Aorta (tissue), 5 donors: ENCODE measurements around the gene MATN1. TPM values are rescaled to one million over a fixed set of nuclear protein-coding genes. Genes with fewer than 3 reads are reported as not detected.

Experiments used
- ATAC-seq: fragments of 200-7000 bp; cut with Tn5 transposase; one replicate; pipeline ENCODE4 v1.9.1; 2022; ENCODE audit warnings: moderate library complexity; ENCODE audit not compliant: low FRiP score
- DNase-seq, 2 donors: peaks; one replicate each; pipeline ENCODE4 v3.0.0-alpha.2; 2020
- H3K27ac ChIP-seq, 2 donors: one replicate each; pipeline ENCODE4 v1.5.1; 2013; ENCODE audit warnings: low read length in 2 of 2, mild to moderate bottlenecking in 2 of 2, moderate library complexity in 2 of 2, control low read depth in 1 of 2, inconsistent platforms in 1 of 2, low read depth in 1 of 2
- H3K27me3 ChIP-seq, 2 donors: one replicate each; pipeline ENCODE4 v1.6.1; 2013; ENCODE audit warnings: control low read depth in 1 of 2, low read length in 1 of 2, mild to moderate bottlenecking in 1 of 2, moderate library complexity in 1 of 2; ENCODE audit not compliant: insufficient read depth in 2 of 2, control insufficient read depth in 1 of 2
- H3K36me3 ChIP-seq, 2 donors: one replicate each; pipeline ENCODE4 v1.6.1; 2013; ENCODE audit warnings: control low read depth in 1 of 2, low read length in 1 of 2, mild to moderate bottlenecking in 1 of 2; ENCODE audit not compliant: insufficient read depth in 2 of 2, control insufficient read depth in 1 of 2
- H3K4me1 ChIP-seq, 2 donors: one replicate each; pipeline ENCODE4 v1.6.1; 2013; ENCODE audit warnings: low read length in 2 of 2, control low read depth in 1 of 2, mild to moderate bottlenecking in 1 of 2, moderate library complexity in 1 of 2; ENCODE audit not compliant: insufficient read depth in 2 of 2, control insufficient read depth in 1 of 2
- H3K4me3 ChIP-seq, 2 donors: one replicate each; pipeline ENCODE4 v1.5.1; 2013; ENCODE audit warnings: low read length in 2 of 2, control low read depth in 1 of 2, mild to moderate bottlenecking in 1 of 2
- H3K9me3 ChIP-seq: one replicate; pipeline ENCODE4 v1.6.1; 2013; ENCODE audit warnings: mild to moderate bottlenecking, low read length; ENCODE audit not compliant: control insufficient read depth
- WGBS, 2 donors: extraction: QIAGEN DNeasy Blood & Tissue Kit; methylation state at CpG; one replicate each; pipeline ENCODE4 v1.1.7; 2013; 5-methylcytosine and 5-hydroxymethylcytosine counted together
- intact Hi-C, 2 donors: fragments of 100-400 bp; cut with DNase I; formaldehyde crosslinking; loops; one replicate each; pipeline versions ENCODE4 v1.14.2 to v1.15.0; 2022
- polyA plus RNA-seq, 2 donors: library from polyadenylated mRNA; stranded (reverse); fragments of 200-250 nt; gene quantifications; one replicate each; pipeline ENCODE4 v1.2.3, GENCODE V29; 2013
- total RNA-seq, 2 donors: library from RNA; stranded (reverse); fragmentation: NEBNext Ultra II Directional; extraction: Animal tissue kit (Norgen Biotek cat#: 25700); gene quantifications; one replicate each; pipeline ENCODE4 v1.2.1, GENCODE V29; 2021
- donor health status: healthy with polysubstance abuse.
- donor health status: Bipolar disorder and iron deficiency.
- donor health status: DM: no; HTN: no; CAD: no.
- donor health status: DM: no; HTN: no; CAD: no.
- donor health status: DM: yes; HTN: yes; CAD: no.

MATN1 gene
- total and polyA plus RNA-seq, 4 donors = 0.42 TPM; not detected in 3

- no peak for DNase-seq
- H3K4me3 ChIP-seq = no peak overlapping the region
- H3K9me3 ChIP-seq = no peaks in the 10 kb centered on the region
- no peaks in the 10 kb centered on the region for H3K27me3 ChIP-seq
- no peak for ATAC-seq
- intact Hi-C loops = no loop called here
- no peak overlapping the region for H3K27ac ChIP-seq
- no peaks in the 10 kb centered on the region for H3K36me3 ChIP-seq
- no peaks in the 10 kb centered on the region for H3K4me1 ChIP-seq
Measured at GRCh38 chr1:30758785-30759380, 35.5 kb upstream of the MATN1 start.

- H3K4me3 ChIP-seq = no peak overlapping the region
- no peaks in the 10 kb centered on the region for H3K9me3 ChIP-seq
- H3K4me1 ChIP-seq = no peaks in the 10 kb centered on the region
- ATAC-seq (no peak), DNase-seq (no peak)
- no peaks in the 10 kb centered on the region for H3K36me3 ChIP-seq
- 94% methylated on average over 7 of the region's 7 CpGs for WGBS, 2 donors
- H3K27me3 ChIP-seq = no peaks in the 10 kb centered on the region
- H3K27ac ChIP-seq = no peak overlapping the region
- intact Hi-C loops = no loop called here
Measured at GRCh38 chr1:30758121-30758688, 34.8 kb upstream of the MATN1 start.

- WGBS, 2 donors = 69 to 78% methylated on average over 20 to 21 of the region's 21 CpGs
- Histone ChIP-seq H3K4me3 (no peak within 1 kb of the TSS), H3K36me3 (no peaks in the 10 kb centered on the region), H3K27me3 (no peaks in the 10 kb centered on the region), H3K27ac (no peak within 1 kb of the TSS), H3K9me3 (no peaks in the 10 kb centered on the region), H3K4me1 (no peaks in the 10 kb centered on the region)
- DNase-seq (peak; percentile 84 to 85), ATAC-seq (peak; percentile 65)
- intact Hi-C loops = no loop called here
Measured at GRCh38 chr1:30757352-30758120, 34.2 kb upstream of the MATN1 start, which contains the start of gene LAPTM5. TSS of gene LAPTM5 (minus strand) at chr1:30757774. CDS start at chr1:30757745, 29 bp downstream.

- no peaks in the 10 kb centered on the region for H3K9me3 ChIP-seq
- H3K4me3 ChIP-seq = no peak overlapping the region
- H3K27ac ChIP-seq = no peak overlapping the region
- H3K36me3 ChIP-seq = no peaks in the 10 kb centered on the region
- WGBS, 2 donors = 57 to 78% methylated on average over 17 of the region's 17 CpGs
- DNase-seq = peak; percentile 83 to 87
- intact Hi-C loops = no loop called here
- H3K27me3 ChIP-seq = no peaks in the 10 kb centered on the region
- ATAC-seq = peak; percentile 71
- no peaks in the 10 kb centered on the region for H3K4me1 ChIP-seq
Measured at GRCh38 chr1:30756545-30757351, 33.4 kb upstream of the MATN1 start.

GRCh38 chr1:30756206-30756544, 32.8 kb upstream of the MATN1 start:
- no peak overlapping the region for H3K27ac ChIP-seq
- intact Hi-C loops = no loop called here
- H3K27me3 ChIP-seq = no peaks in the 10 kb centered on the region
- DNase-seq = no peak
- no peak overlapping the region for H3K4me3 ChIP-seq
- no peaks in the 10 kb centered on the region for H3K9me3 ChIP-seq
- H3K4me1 ChIP-seq = no peaks in the 10 kb centered on the region
- no peaks in the 10 kb centered on the region for H3K36me3 ChIP-seq
- 90 to 95% methylated on average over 4 of the region's 4 CpGs for WGBS, 2 donors
- no peak for ATAC-seq

- Histone ChIP-seq H3K9me3 (no peaks in the 10 kb centered on the region), H3K27me3 (no peaks in the 10 kb centered on the region), H3K4me3 (no peak overlapping the region), H3K4me1 (no peaks in the 10 kb centered on the region), H3K27ac (no peak overlapping the region), H3K36me3 (no peaks in the 10 kb centered on the region)
- 92 to 96% methylated on average over 4 of the region's 4 CpGs for WGBS, 2 donors
- no peak for DNase-seq
- intact Hi-C loops = no loop called here
- no peak for ATAC-seq
Measured at GRCh38 chr1:30755746-30756145, 32.4 kb upstream of the MATN1 start.

GRCh38 chr1:30755334-30755733, 31.9 kb upstream of the MATN1 start:
- intact Hi-C loops = no loop called here
- ATAC-seq (no peak), DNase-seq (no peak)
- no peak overlapping the region for H3K27ac ChIP-seq
- no peak overlapping the region for H3K4me3 ChIP-seq
- WGBS, 2 donors = 94 to 95% methylated on average over 6 of the region's 6 CpGs
- no peaks in the 10 kb centered on the region for H3K36me3 ChIP-seq
- H3K9me3 ChIP-seq = no peaks in the 10 kb centered on the region
- H3K4me1 ChIP-seq = no peaks in the 10 kb centered on the region
- no peaks in the 10 kb centered on the region for H3K27me3 ChIP-seq

GRCh38 chr1:30754684-30755171, 31.3 kb upstream of the MATN1 start:
- Histone ChIP-seq H3K9me3 (no peaks in the 10 kb centered on the region), H3K4me3 (no peak overlapping the region), H3K4me1 (no peaks in the 10 kb centered on the region), H3K36me3 (no peaks in the 10 kb centered on the region), H3K27ac (no peak overlapping the region), H3K27me3 (no peaks in the 10 kb centered on the region)
- ATAC-seq (no peak), DNase-seq (no peak)
- intact Hi-C loops = no loop called here
- 78% methylated on average over 9 of the region's 9 CpGs for WGBS, 2 donors
